Pericardium fibroblast (primary cell): ENCODE data around the gene CCDC88C. TPM values are rescaled to one million over a fixed set of nuclear protein-coding genes. Genes with fewer than 3 reads are reported as not detected.

Source experiments
- total RNA-seq: library from RNA; depleted of rRNA; stranded (reverse); fragments of >200 nt; gene quantifications from 2 replicates; pipeline ENCODE4 v1.2.3, GENCODE V29; 2015

Gene CCDC88C, protein sequence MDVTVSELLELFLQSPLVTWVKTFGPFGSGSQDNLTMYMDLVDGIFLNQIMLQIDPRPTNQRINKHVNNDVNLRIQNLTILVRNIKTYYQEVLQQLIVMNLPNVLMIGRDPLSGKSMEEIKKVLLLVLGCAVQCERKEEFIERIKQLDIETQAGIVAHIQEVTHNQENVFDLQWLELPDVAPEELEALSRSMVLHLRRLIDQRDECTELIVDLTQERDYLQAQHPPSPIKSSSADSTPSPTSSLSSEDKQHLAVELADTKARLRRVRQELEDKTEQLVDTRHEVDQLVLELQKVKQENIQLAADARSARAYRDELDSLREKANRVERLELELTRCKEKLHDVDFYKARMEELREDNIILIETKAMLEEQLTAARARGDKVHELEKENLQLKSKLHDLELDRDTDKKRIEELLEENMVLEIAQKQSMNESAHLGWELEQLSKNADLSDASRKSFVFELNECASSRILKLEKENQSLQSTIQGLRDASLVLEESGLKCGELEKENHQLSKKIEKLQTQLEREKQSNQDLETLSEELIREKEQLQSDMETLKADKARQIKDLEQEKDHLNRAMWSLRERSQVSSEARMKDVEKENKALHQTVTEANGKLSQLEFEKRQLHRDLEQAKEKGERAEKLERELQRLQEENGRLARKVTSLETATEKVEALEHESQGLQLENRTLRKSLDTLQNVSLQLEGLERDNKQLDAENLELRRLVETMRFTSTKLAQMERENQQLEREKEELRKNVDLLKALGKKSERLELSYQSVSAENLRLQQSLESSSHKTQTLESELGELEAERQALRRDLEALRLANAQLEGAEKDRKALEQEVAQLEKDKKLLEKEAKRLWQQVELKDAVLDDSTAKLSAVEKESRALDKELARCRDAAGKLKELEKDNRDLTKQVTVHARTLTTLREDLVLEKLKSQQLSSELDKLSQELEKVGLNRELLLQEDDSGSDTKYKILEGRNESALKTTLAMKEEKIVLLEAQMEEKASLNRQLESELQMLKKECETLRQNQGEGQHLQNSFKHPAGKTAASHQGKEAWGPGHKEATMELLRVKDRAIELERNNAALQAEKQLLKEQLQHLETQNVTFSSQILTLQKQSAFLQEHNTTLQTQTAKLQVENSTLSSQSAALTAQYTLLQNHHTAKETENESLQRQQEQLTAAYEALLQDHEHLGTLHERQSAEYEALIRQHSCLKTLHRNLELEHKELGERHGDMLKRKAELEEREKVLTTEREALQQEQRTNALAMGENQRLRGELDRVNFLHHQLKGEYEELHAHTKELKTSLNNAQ (N-terminal part only)
- 0.70 and 0.85 TPM in 2 replicates for total RNA-seq

DNA sequence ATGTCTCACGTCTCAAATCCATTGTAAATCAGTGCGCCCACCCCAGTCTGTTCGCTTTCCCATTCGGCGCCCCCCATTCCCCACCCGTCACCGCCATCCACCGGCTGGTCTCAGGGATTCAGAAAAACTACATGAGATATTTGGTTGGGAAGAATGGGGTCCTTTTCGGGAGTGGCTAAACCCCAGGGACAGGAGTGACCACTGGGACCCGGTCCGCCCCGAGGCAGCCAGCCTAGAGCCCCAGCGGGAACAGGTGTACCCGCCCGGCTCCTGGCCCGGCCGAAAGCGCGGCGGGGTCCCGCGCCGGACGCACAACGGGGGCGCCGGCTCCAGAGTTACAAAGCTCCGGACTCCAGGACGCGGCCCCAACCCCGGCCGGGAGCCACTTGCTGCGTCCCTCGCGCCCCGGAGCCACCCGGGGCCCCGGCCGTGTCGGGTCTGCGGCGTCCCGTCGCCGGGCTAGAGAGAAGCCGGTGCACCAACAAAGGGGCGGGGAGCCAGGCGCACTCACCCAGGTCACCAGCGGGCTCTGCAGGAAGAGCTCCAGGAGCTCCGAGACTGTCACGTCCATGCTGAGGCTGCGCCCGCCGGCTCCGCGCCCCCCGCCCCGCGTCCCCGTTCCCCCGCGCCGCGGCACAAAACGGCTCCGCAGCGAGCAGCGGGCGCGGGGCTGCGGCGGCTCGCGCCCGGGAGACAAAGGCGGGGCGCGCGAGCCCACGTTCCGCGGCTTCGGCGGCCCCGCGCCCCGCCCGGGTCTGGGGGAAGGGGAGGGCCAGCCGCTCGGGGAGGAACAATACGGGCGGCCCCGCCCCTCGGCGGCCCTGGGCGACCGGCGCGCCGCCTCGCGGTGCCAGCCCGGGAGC, at the start of gene CCDC88C:
CCDC88C (minus strand) TSS at position 701 of the 863 bp plus-strand sequence; CDS start at position 571, 130 bp downstream.

DNA sequence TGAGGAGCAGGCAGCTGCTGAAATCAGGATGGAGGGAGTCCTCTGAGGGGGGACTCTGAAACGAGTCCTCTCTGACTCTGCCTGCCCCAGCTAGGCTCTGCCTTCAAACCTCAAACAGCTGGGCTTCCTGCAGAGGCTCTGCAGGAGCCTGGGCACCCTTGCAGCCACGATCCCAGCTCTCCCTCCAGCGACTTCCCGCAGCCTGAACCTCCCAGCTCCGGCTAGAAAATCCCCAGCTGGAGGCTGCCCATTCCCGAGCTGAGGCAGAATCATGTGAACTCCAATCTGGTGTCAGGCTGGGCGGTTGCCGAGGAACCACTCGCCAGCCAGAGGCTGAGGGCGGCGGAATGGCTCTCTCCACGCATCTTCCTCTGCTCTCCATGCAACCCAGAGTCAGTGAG, 173.1 kb downstream of the CCDC88C start, which contains the start of gene GPR68:
GPR68 (minus strand) TSS at position 204 of the 401 bp plus-strand sequence. CDS start 9,654 bp downstream, outside the sequence.

Other genes starting within 250 kb of the CCDC88C start
- 0.09 and 0.47 TPM in 2 replicates for gene GPR68, start 173.1 kb downstream of the CCDC88C start, total RNA-seq
- gene PPP4R3A, start 92.5 kb upstream of the CCDC88C start, total RNA-seq = 24.5 and 29.5 TPM in 2 replicates